A673 (cell line): ENCODE results near the gene MGAT3. TPM values are rescaled to one million over a fixed set of nuclear protein-coding genes. Genes with fewer than 3 reads are reported as not detected.
A peak's percentile ranks its signal among the peaks of the same experiment; 100 is the strongest.
"Not testable (repeated sequence)": the region's sequence is repeated elsewhere in the genome, so short reads cannot be mapped to it uniquely, and the experiment has no call there.

Experiments used
- BruUV-seq: library from RNA; stranded (reverse); fragments of 400-500 nt; replicated peaks from 2 replicates; lab custom pipeline; 2021; lab: Mats Ljungman, UMichigan
- CTCF ChIA-PET: fragments of 300-600 bp; sonication (Branson Sonifier 250); formaldehyde crosslinking; loops from one replicate; lab custom pipeline; 2022; ENCODE audit warnings: antibody characterized with exemption; lab: Charles Lee
- POLR2A ChIA-PET: fragments of 300-600 bp; sonication (Branson Sonifier 250); formaldehyde crosslinking; loops from one replicate; lab custom pipeline; 2022; ENCODE audit warnings: antibody characterized with exemption; ENCODE audit not compliant: low non-redundant PET; lab: Charles Lee
- DNase-seq: peaks from one replicate; pipeline ENCODE4 v3.0.0-alpha.2; 2015; ENCODE audit warnings: low spot score
- H3K27ac ChIP-seq: fragments of 200-600 bp; sonication (generic); 2 replicates; pipeline ENCODE4 v1.5.1; 2016; ENCODE audit warnings: mixed run types, low read depth, mild to moderate bottlenecking, mixed read lengths, antibody characterized with exemption, low read length; ENCODE audit not compliant: poor library complexity, severe bottlenecking
- H3K27me3 ChIP-seq: fragments of 200-600 bp; sonication (generic); replicated peaks from 2 replicates; pipeline ENCODE4 v1.6.1; 2017; ENCODE audit warnings: mixed run types, low read depth, mild to moderate bottlenecking, mixed read lengths, antibody characterized with exemption, low read length; ENCODE audit not compliant: insufficient read depth, poor library complexity
- H3K36me3 ChIP-seq: fragments of 200-600 bp; sonication (generic); 2 replicates; pipeline ENCODE4 v1.6.1; 2016; ENCODE audit warnings: mixed run types, mild to moderate bottlenecking, mixed read lengths, antibody characterized with exemption, low read length; ENCODE audit not compliant: insufficient read depth, poor library complexity, severe bottlenecking
- H3K4me1 ChIP-seq: fragments of 200-600 bp; sonication (generic); 2 replicates; pipeline ENCODE4 v1.6.1; 2017; ENCODE audit warnings: mixed run types, mild to moderate bottlenecking, mixed read lengths, antibody characterized with exemption, low read length; ENCODE audit not compliant: insufficient read depth, poor library complexity, severe bottlenecking
- H3K4me3 ChIP-seq: fragments of 200-600 bp; sonication (generic); 2 replicates; pipeline ENCODE4 v1.5.1; 2016; ENCODE audit warnings: low read depth, mixed run types, mild to moderate bottlenecking, mixed read lengths, low read length; ENCODE audit not compliant: poor library complexity, severe bottlenecking
- H3K9me3 ChIP-seq: fragments of 200-600 bp; sonication (generic); 2 replicates; pipeline ENCODE4 v1.6.1; 2016; ENCODE audit warnings: mixed run types, low read depth, mild to moderate bottlenecking, mixed read lengths, antibody characterized with exemption, low read length; ENCODE audit not compliant: poor library complexity, severe bottlenecking
- EZH2 ChIP-seq: fragments of 200-600 bp; sonication (generic); IDR thresholded peaks from 2 replicates; pipeline ENCODE4 v1.6.1; 2017; ENCODE audit warnings: borderline replicate concordance, low read depth, mild to moderate bottlenecking, mixed read lengths, antibody characterized with exemption, low read length; ENCODE audit not compliant: poor library complexity, severe bottlenecking
- intact Hi-C: fragments of 100-400 bp; cut with micrococcal nuclease; formaldehyde crosslinking; loops from one replicate; pipeline ENCODE4 v1.10.0; 2022; ENCODE audit not compliant: unreplicated experiment
- total RNA-seq: library from RNA; stranded (reverse); gene quantifications from 2 replicates; pipeline ENCODE4 v1.2.3, GENCODE V29; 2021
- TF ChIP-seq, protein P1 (sequence below): fragments of 300-800, 200-600 bp; sonication (generic); conservative IDR thresholded peaks from 2 replicates; pipeline ENCODE4 v1.5.1; 2017; ENCODE audit warnings: low read depth, mild to moderate bottlenecking, antibody characterized with exemption, low read length, moderate library complexity, mixed read lengths

MGAT3 gene
- total RNA-seq, 1 experiment from 2014 or later = 2.7 TPM

DNA sequence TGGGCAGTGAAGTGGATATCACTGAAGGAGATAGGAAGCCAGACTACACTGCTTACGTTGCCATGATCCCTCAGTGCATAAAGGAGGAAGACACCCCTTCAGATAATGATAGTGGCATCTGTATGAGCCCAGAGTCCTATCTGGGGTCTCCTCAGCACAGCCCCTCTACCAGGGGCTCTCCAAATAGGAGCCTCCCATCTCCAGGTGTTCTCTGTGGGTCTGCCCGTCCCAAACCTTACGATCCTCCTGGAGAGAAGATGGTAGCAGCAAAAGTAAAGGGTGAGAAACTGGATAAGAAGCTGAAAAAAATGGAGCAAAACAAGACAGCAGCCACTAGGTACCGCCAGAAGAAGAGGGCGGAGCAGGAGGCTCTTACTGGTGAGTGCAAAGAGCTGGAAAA, 65.3 kb downstream of the MGAT3 start:
- H3K27me3 ChIP-seq, DNase-seq, H3K9me3 ChIP-seq, BruUV-seq, CTCF ChIA-PET: not testable (repeated sequence)
- peak overlapping the region; percentile 97 for H3K4me3 ChIP-seq
- peaks cover 20% of the 10 kb centered on the region for H3K4me1 ChIP-seq
- H3K36me3 ChIP-seq = peaks cover 54% of the 10 kb centered on the region
- POLR2A ChIA-PET = interaction anchor here (1.4 kb wide), 1 partner anchor 20 kb away, joined by 5 read pairs; the partner anchor contains the start of gene MIEF1
- H3K27ac ChIP-seq = peak overlapping the region; percentile 99
- intact Hi-C loops = loop anchor here (10.0 kb wide), 1 partner anchor 127 kb away; the partner anchor contains the start of gene TAB1

DNA sequence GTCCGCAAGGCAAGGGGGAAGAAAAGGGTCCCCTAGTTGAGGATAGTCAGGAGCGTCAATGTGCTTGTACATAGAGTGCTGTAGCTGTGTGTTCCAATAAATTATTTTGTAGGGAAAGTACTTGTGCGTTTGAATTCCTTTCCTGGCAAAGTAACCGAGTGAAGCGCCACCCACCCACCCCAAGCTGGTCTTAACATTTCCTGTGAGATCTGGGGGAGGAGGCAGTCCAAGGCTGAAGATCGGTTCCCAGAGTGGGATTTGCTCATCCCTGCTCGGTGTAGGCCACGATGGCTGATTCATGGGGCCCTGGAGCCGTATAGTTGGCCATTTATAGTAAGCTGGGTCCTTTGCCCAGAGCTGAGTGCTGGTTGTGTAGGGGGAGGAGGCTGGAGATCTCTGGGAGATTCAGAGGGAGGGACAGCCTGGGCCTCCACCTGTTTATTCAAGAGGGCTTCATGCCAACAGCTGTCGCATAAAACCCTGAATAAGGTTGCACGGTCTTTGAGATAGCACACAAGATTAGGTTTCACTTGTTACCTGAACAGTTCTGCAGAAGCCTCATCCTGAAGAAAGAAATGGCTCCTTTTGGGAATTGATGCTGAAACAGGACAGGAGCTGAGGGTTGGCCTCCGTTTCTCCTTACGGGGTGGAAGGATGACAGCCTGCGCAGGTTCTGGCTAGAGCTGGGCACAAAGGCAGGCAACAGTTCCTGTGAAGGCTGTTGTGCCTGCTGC, 65.9 kb downstream of the MGAT3 start:
- Histone ChIP-seq H3K27me3 (no peaks in the 10 kb centered on the region), H3K4me1 (peaks cover 24% of the 10 kb centered on the region), H3K9me3 (no peaks in the 10 kb centered on the region), H3K4me3 (peak overlapping the region; percentile 97), H3K36me3 (peaks cover 49% of the 10 kb centered on the region), H3K27ac (peak overlapping the region; percentile 38)
- intact Hi-C loops = loop anchor here (10.0 kb wide), 1 partner anchor 128 kb away; the partner anchor contains the start of gene TAB1
- ChIA-PET POLR2A (interaction anchor here (0.6 to 1.4 kb wide), 3 partner anchors 21 to 1794 kb away, joined by 3 to 5 read pairs (median 5); partner anchors contain the start of gene MIEF1), CTCF (no interaction called here)
- no peak for DNase-seq
- TF ChIP-seq EZH2 = no peak
- TF ChIP-seq, protein P1, sequence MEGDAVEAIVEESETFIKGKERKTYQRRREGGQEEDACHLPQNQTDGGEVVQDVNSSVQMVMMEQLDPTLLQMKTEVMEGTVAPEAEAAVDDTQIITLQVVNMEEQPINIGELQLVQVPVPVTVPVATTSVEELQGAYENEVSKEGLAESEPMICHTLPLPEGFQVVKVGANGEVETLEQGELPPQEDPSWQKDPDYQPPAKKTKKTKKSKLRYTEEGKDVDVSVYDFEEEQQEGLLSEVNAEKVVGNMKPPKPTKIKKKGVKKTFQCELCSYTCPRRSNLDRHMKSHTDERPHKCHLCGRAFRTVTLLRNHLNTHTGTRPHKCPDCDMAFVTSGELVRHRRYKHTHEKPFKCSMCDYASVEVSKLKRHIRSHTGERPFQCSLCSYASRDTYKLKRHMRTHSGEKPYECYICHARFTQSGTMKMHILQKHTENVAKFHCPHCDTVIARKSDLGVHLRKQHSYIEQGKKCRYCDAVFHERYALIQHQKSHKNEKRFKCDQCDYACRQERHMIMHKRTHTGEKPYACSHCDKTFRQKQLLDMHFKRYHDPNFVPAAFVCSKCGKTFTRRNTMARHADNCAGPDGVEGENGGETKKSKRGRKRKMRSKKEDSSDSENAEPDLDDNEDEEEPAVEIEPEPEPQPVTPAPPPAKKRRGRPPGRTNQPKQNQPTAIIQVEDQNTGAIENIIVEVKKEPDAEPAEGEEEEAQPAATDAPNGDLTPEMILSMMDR = no peak
- no TSS peak for BruUV-seq

DNA sequence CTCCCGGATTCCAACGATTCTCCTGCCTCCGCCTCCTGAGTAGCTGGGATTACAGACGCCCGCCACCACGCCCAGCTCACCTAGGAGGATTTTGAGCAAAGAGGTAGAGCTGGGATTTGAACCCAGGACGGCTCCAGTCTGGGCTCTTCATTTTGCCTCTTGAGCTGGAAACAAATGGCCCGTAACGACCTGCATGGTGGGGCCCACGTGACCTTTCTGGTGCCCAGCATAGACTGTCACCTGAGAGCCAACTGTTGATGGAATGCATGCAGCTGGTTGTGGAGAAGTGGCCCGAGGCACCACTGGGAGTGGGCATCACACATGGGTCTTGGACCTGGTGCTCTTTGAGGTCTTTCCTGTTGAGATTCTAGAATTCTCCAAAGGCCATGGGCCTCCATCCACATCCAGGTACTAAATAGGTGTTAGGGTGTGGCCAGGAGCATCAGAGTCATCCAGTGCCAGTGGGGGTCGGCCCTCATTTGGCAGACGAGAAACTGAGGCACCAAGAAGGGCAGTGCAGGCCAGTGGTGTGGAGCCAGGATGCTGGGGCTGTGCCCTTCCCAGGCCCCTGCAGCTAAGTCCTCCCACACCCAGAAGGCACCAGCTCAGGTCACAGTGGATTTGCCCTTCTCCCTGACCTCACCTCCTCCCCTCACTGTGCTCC, 67.4 kb downstream of the MGAT3 start:
- CTCF ChIA-PET = interaction anchor here (1.2 kb wide), 1 partner anchor 520 kb away, joined by 4 read pairs; no protein-coding TSS in a partner anchor
- Histone ChIP-seq H3K9me3 (no peaks in the 10 kb centered on the region), H3K36me3 (peaks cover 57% of the 10 kb centered on the region), H3K4me3 (peak overlapping the region; percentile 97), H3K27ac (peak overlapping the region; percentile 30), H3K27me3 (no peaks in the 10 kb centered on the region), H3K4me1 (peaks cover 24% of the 10 kb centered on the region)
- POLR2A ChIA-PET = interaction anchor here (0.5 to 1.3 kb wide), 7 partner anchors 10 to 970 kb away, joined by 3 to 17 read pairs (median 4); partner anchors contain the start of gene RPL3
- no TSS peak for BruUV-seq
- intact Hi-C loops = loop anchor here (10.0 kb wide), 1 partner anchor 129 kb away; the partner anchor contains the start of gene TAB1
- DNase-seq = no peak
- TF ChIP-seq, protein P1 = no peak
